HCT116 (cell line): Measurements from ENCODE around the gene EIF2D. TPM values are rescaled to one million over a fixed set of nuclear protein-coding genes. Genes with fewer than 3 reads are reported as not detected.

ENCODE experiments used
- ATAC-seq: fragments of 200-7000 bp; cut with Tn5 transposase; 2 replicates; pipeline ENCODE4 v1.9.1; 2020; ENCODE audit warnings: mild to moderate bottlenecking, moderate library complexity
- BruUV-seq: library from RNA; stranded (reverse); fragments of 400-500 nt; replicated peaks from 2 replicates; lab custom pipeline; 2021; lab: Mats Ljungman, UMichigan
- CTCF ChIA-PET: fragments of 300-600 bp; sonication (Branson Sonifier 250); formaldehyde crosslinking; loops from one replicate; lab custom pipeline; 2021; ENCODE audit warnings: antibody characterized with exemption; lab: Charles Lee
- POLR2A ChIA-PET: fragments of 300-600, 350-600 bp; sonication (Branson Sonifier 250); formaldehyde crosslinking; loops from one replicate; lab custom pipeline; 2021; ENCODE audit warnings: antibody characterized with exemption; lab: Charles Lee
- RAD21 ChIA-PET, 2 experiments: fragments of 300-600 bp; sonication (Branson Sonifier 250); formaldehyde crosslinking; loops; one replicate each; lab custom pipeline; 2023; ENCODE audit warnings: low total read pairs in 2 of 2; ENCODE audit not compliant: uncharacterized antibody in 2 of 2, unreplicated experiment in 2 of 2, low non-redundant PET in 1 of 2; lab: Charles Lee
- DNase-seq: peaks from one replicate; pipeline ENCODE4 v3.0.0-alpha.2; 2010; ENCODE audit warnings: low read depth, low spot score
- H2AFZ ChIP-seq: fragments of 200-600 bp; shearing (Covaris generic), sonication (generic); 2 replicates; pipeline ENCODE4 v1.6.1; 2017; ENCODE audit warnings: low read depth, mixed run types, mixed read lengths, antibody characterized with exemption, low read length; ENCODE audit not compliant: poor library complexity, severe bottlenecking
- H3K27ac ChIP-seq: 2 replicates; pipeline ENCODE4 v1.5.1; 2012; ENCODE audit warnings: low read depth, low read length
- H3K27me3 ChIP-seq: fragments of 200-600 bp; sonication (generic); 2 replicates; pipeline ENCODE4 v1.6.1; 2016; ENCODE audit warnings: mixed run types, low read length, mixed read lengths; ENCODE audit not compliant: insufficient read depth
- H3K36me3 ChIP-seq, 2 experiments: fragments of 200-500 bp in 1 of 2; fragments of 200-600 bp in 1 of 2; sonication (Bioruptor generic) in 1 of 2; sonication (generic) in 1 of 2; 2 replicates each; pipeline versions ENCODE4 v1.5.1 to v1.6.1; 2014 to 2016; ENCODE audit warnings: low read length in 2 of 2, inconsistent platforms in 1 of 2, mixed read lengths in 1 of 2, mixed run types in 1 of 2; ENCODE audit not compliant: insufficient read depth in 2 of 2, control insufficient read depth in 1 of 2
- H3K4me1 ChIP-seq, 2 experiments: fragments of 200-600 bp in 1 of 2; sonication (generic) in 1 of 2; 2 replicates each; pipeline versions ENCODE4 v1.5.1 to v1.6.1; 2012 to 2017; ENCODE audit warnings: low read length in 2 of 2, inconsistent platforms in 1 of 2, mild to moderate bottlenecking in 1 of 2, mixed read lengths in 1 of 2, mixed run types in 1 of 2, moderate library complexity in 1 of 2; ENCODE audit not compliant: insufficient read depth in 2 of 2, control insufficient read depth in 1 of 2
- H3K4me2 ChIP-seq: fragments of 200-600 bp; sonication (generic); 2 replicates; pipeline ENCODE4 v1.6.1; 2017; ENCODE audit warnings: mixed run types, low read length, mixed read lengths
- H3K4me3 ChIP-seq, 2 experiments: fragments of 200-600 bp in 1 of 2; sonication (generic) in 1 of 2; replicated peaks in 1 of 2; 2 replicates each; pipeline ENCODE4 v1.5.1; 2011 to 2016; ENCODE audit warnings: low read length in 2 of 2, control low read depth in 1 of 2, low read depth in 1 of 2, mild to moderate bottlenecking in 1 of 2, mixed read lengths in 1 of 2, mixed run types in 1 of 2
- H3K79me2 ChIP-seq: fragments of 200-600 bp; sonication (generic); 2 replicates; pipeline ENCODE4 v1.6.1; 2017; ENCODE audit warnings: mild to moderate bottlenecking, mixed run types, low read length, moderate library complexity, mixed read lengths; ENCODE audit not compliant: insufficient read depth
- H3K9ac ChIP-seq: fragments of 200-600 bp; sonication (generic); 2 replicates; pipeline ENCODE4 v1.6.1; 2016; ENCODE audit warnings: low read length, mixed read lengths
- H3K9me2 ChIP-seq: fragments of 200-600 bp; sonication (generic), shearing (Covaris generic); 2 replicates; pipeline ENCODE4 v1.6.1; 2017; ENCODE audit warnings: mixed run types, mild to moderate bottlenecking, moderate library complexity; ENCODE audit not compliant: insufficient read depth
- H3K9me3 ChIP-seq, 2 experiments: fragments of 200-500 bp in 1 of 2; fragments of 200-600 bp in 1 of 2; sonication (Bioruptor generic) in 1 of 2; sonication (generic) in 1 of 2; 2 replicates each; pipeline ENCODE4 v1.6.1; 2014 to 2017; ENCODE audit warnings: low read length in 2 of 2, mixed read lengths in 2 of 2, inconsistent platforms in 1 of 2, low read depth in 1 of 2, mild to moderate bottlenecking in 1 of 2, mixed run types in 1 of 2, moderate library complexity in 1 of 2; ENCODE audit not compliant: control insufficient read depth in 1 of 2, insufficient read depth in 1 of 2
- H4K20me1 ChIP-seq: fragments of 200-600 bp; sonication (generic), shearing (Covaris generic); 2 replicates; pipeline ENCODE4 v1.6.1; 2017; ENCODE audit warnings: mixed run types, mild to moderate bottlenecking, moderate library complexity; ENCODE audit not compliant: insufficient read depth
- CBX3 ChIP-seq: IDR thresholded peaks from 2 replicates; pipeline ENCODE4 v1.6.1; 2012; ENCODE audit warnings: low read depth
- EGR1 ChIP-seq: IDR thresholded peaks from 2 replicates; pipeline ENCODE4 v1.6.1; 2012; ENCODE audit warnings: low read depth
- ELF1 ChIP-seq: IDR thresholded peaks from 2 replicates; pipeline ENCODE4 v1.6.1; 2012; ENCODE audit warnings: low read depth, borderline replicate concordance
- FOSL1 ChIP-seq: IDR thresholded peaks from 2 replicates; pipeline ENCODE4 v1.6.1; 2012; ENCODE audit warnings: low read depth
- JUND ChIP-seq: IDR thresholded peaks from 2 replicates; pipeline ENCODE4 v1.6.1; 2012
- POLR2A ChIP-seq: IDR thresholded peaks from 2 replicates; pipeline ENCODE4 v1.7.0; 2011; ENCODE audit warnings: borderline replicate concordance; ENCODE audit not compliant: insufficient read depth, insufficient read length; ENCODE audit errors: extremely low read depth
- POLR2AphosphoS5 ChIP-seq: IDR thresholded peaks from 2 replicates; pipeline ENCODE4 v1.6.1; 2011; ENCODE audit warnings: mild to moderate bottlenecking, low read depth, low read length, moderate library complexity
- REST ChIP-seq: IDR thresholded peaks from 2 replicates; pipeline ENCODE4 v1.6.1; 2012; ENCODE audit warnings: low read depth
- SIN3A ChIP-seq: IDR thresholded peaks from 2 replicates; pipeline ENCODE4 v1.6.1; 2012; ENCODE audit warnings: low read depth
- ZFX ChIP-seq: fragments of 450-650 bp; IDR thresholded peaks from 2 replicates; pipeline ENCODE4 v1.6.1; 2017
- intact Hi-C: fragments of 100-400 bp; cut with micrococcal nuclease; formaldehyde crosslinking; loops from 2 replicates; pipeline ENCODE4 v1.10.0; 2022
- total RNA-seq: library from RNA; stranded (reverse); gene quantifications from one replicate; pipeline ENCODE4 v1.2.1, GENCODE V29; 2021; ENCODE audit not compliant: unreplicated experiment

Gene EIF2D
- total RNA-seq, 1 experiment from 2014 or later, result 54.8 TPM

GRCh38 chr1:206559672-206559995, 52.6 kb downstream of the EIF2D start (continued):
- TF ChIP-seq REST, result no peak
- TF ChIP-seq JUND, result no peak
- TF ChIP-seq POLR2AphosphoS5, result no peak
- no peak for TF ChIP-seq SIN3A
- TF ChIP-seq FOSL1, result no peak

- ChIA-PET POLR2A (no interaction called here), RAD21 (no interaction called here), CTCF (interaction anchor here (1.1 kb wide), 1 partner anchor 25 kb away, joined by 3 read pairs; no protein-coding TSS in a partner anchor)
- Histone ChIP-seq H3K36me3 (no peaks in the 10 kb centered on the region), H4K20me1 (no peaks in the 10 kb centered on the region), H3K27me3 (no peaks in the 10 kb centered on the region), H3K9me2 (no peaks in the 10 kb centered on the region), H3K9me3 (no peaks in the 10 kb centered on the region), H2AFZ (no peak overlapping the region), H3K27ac (no peak overlapping the region), H3K4me2 (no peak overlapping the region), H3K9ac (no peak overlapping the region), H3K4me3 (no peak overlapping the region), H3K4me1 (peaks cover 5 to 23% of the 10 kb centered on the region in 2 experiments; a peak in 3 of 4 replicates), H3K79me2 (no peaks in the 10 kb centered on the region)
- intact Hi-C loops, result no loop called here
- DNase-seq (no peak), ATAC-seq (no peak)
- TF ChIP-seq POLR2A, result no peak
- TF ChIP-seq POLR2AphosphoS5, result no peak
- no peak for TF ChIP-seq CBX3
- TF ChIP-seq JUND, result no peak
- TF ChIP-seq EGR1, result no peak
- TF ChIP-seq ZFX, result no peak
- TF ChIP-seq ELF1, result no peak
- BruUV-seq, result no TSS peak
These were observed 53.2 kb downstream of the EIF2D start for GRCh38 chr1:206558794-206559671.
